22Rv1 (cell line): ENCODE data around the gene HSPA9.

ENCODE experiments used
- H3K27ac ChIP-seq: fragments of 450-650 bp; 2 replicates; pipeline ENCODE4 v1.5.1; 2017
- CTCF ChIP-seq: fragments of 450-650 bp; IDR thresholded peaks from 2 replicates; pipeline ENCODE4 v1.5.1; 2017; ENCODE audit warnings: mild to moderate bottlenecking
- ZFX ChIP-seq: fragments of 450-650 bp; IDR thresholded peaks from 2 replicates; pipeline ENCODE4 v1.6.1; 2017; ENCODE audit warnings: antibody characterized with exemption, borderline replicate concordance

The HSPA9 gene

GRCh38 chr5:138594305-138595058, 19.3 kb upstream of the HSPA9 start:
- TF ChIP-seq CTCF (peak; percentile 68), ZFX (no peak)
- H3K27ac ChIP-seq: no peak overlapping the region

GRCh38 chr5:138588013-138588788, 13.0 kb upstream of the HSPA9 start:
- H3K27ac ChIP-seq: no peak overlapping the region
- TF ChIP-seq CTCF: no peak
- no peak for TF ChIP-seq ZFX

- TF ChIP-seq CTCF: no peak
- TF ChIP-seq ZFX: no peak
- H3K27ac ChIP-seq: no peak overlapping the region
These were observed 10.0 kb upstream of the HSPA9 start for GRCh38 chr5:138585157-138585556.

- TF ChIP-seq CTCF (no peak), ZFX (no peak)
- no peak overlapping the region for H3K27ac ChIP-seq
These were observed 8.9 kb upstream of the HSPA9 start for GRCh38 chr5:138583984-138584637.

GRCh38 chr5:138582959-138583358, 7.8 kb upstream of the HSPA9 start:
- H3K27ac ChIP-seq: no peak overlapping the region
- TF ChIP-seq ZFX: no peak
- no peak for TF ChIP-seq CTCF

- no peak overlapping the region for H3K27ac ChIP-seq
- TF ChIP-seq ZFX: no peak
- TF ChIP-seq CTCF: no peak
These were observed 5.6 kb upstream of the HSPA9 start for GRCh38 chr5:138580777-138581176.
